ENCODE results near the gene PAK1.

Gene PAK1

DNA sequence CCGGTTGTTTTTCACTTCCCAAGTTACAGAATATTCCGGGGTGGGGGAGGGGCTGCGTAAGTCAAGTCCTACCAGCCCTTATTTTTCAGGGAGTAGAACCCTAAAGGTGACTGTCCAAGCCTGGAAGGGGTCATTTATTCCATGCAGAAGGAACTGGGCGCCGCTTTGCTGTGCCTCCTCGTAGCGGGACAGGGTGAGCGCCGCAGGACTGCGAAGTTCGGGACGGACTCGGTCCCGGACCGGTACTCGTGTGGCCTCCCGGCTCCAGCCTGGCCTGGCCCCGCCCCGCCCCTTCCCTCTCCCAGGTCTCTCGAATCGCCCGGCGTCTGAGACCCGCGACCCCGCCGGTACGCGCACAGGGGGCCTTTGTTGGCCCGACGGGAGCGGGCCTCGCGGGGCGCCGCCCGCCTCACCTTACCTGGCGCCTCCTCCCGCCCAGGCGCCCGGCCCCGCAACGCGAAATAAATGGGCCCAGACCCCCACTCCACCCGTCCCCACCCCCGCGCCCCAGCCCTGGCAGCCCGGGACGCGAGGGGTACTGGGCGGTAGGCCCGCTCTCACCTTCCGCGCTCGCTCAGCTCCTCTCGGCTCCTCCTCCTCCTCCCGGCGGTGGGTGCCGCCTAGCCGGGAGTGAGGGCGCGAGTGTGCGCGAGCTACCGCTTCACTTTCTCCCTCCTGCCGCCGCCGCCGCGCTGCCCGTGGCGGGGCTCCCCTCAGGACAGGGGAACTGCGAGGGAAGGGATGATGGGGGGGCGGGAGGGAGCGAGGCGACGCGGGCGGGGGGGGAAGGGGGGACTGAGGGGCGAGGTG lies 698 bp downstream of the PAK1 start:
- POLR2A ChIA-PET, result no interaction called here

GRCh38 chr11:77471558-77472193 lies 2.2 kb downstream of the PAK1 start:
- ChIA-PET CTCF (interaction anchor here (0.8 to 2.2 kb wide), 7 partner anchors 11 to 284 kb away, joined by 3 to 10 read pairs (median 4); no protein-coding TSS in a partner anchor), POLR2A (no interaction called here)
- TF ChIP-seq, protein P1, sequence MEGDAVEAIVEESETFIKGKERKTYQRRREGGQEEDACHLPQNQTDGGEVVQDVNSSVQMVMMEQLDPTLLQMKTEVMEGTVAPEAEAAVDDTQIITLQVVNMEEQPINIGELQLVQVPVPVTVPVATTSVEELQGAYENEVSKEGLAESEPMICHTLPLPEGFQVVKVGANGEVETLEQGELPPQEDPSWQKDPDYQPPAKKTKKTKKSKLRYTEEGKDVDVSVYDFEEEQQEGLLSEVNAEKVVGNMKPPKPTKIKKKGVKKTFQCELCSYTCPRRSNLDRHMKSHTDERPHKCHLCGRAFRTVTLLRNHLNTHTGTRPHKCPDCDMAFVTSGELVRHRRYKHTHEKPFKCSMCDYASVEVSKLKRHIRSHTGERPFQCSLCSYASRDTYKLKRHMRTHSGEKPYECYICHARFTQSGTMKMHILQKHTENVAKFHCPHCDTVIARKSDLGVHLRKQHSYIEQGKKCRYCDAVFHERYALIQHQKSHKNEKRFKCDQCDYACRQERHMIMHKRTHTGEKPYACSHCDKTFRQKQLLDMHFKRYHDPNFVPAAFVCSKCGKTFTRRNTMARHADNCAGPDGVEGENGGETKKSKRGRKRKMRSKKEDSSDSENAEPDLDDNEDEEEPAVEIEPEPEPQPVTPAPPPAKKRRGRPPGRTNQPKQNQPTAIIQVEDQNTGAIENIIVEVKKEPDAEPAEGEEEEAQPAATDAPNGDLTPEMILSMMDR (IDR thresholded peaks at IDR 0.05; ENCODE audit: insufficient read depth, low read length, missing control alignments), result no peak
- H3K4me3 ChIP-seq (ENCODE audit: low read depth, low read length), result no peak overlapping the region
- DNase-seq (ENCODE audit: low read depth, low spot score), result no peak

More for the DNA sequence above, 698 bp downstream of the PAK1 start:
- peak overlapping the region; percentile 60 for H3K4me3 ChIP-seq (ENCODE audit: low read depth, low read length)
- CTCF ChIA-PET, result interaction anchor here (1.2 to 1.3 kb wide), 2 partner anchors 33 to 76 kb away, joined by 3 to 5 read pairs; no protein-coding TSS in a partner anchor
- TF ChIP-seq, protein P1 (IDR thresholded peaks at IDR 0.05; ENCODE audit: insufficient read depth, low read length, missing control alignments), result no peak
- DNase-seq (ENCODE audit: low read depth, low spot score), result no peak

GRCh38 chr11:77470971-77471370 lies 2.9 kb downstream of the PAK1 start:
- H3K4me3 ChIP-seq (ENCODE audit: low read depth, low read length), result no peak overlapping the region
- TF ChIP-seq, protein P1 (IDR thresholded peaks at IDR 0.05; ENCODE audit: insufficient read depth, low read length, missing control alignments), result no peak
- ChIA-PET POLR2A (no interaction called here), CTCF (interaction anchor here (0.9 to 2.2 kb wide), 6 partner anchors 10 to 283 kb away, joined by 3 to 10 read pairs (median 4); no protein-coding TSS in a partner anchor)
- no peak for DNase-seq (ENCODE audit: low read depth, low spot score)

DNA sequence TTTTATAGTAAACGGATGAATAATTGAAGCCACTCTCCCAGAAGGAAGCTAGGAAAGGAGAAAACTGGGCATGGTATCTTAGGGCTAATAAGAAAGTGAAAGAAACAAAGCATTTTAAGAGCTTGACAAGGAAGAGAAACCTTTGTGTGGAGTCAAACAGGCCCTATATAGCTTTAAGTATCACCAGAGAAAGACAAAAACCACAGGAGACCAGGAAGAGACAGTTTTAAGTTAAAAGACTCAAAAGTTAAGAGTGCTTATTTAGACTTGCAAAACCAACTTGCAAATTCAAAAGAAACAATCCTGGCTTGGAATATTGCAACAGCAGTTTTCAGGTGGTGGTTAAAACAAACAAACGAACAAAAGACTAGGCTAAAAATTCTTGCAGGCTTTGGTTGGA lies 3.4 kb downstream of the PAK1 start:
- H3K4me3 ChIP-seq (ENCODE audit: low read depth, low read length), result no peak overlapping the region
- no peak for DNase-seq (ENCODE audit: low read depth, low spot score)
- ChIA-PET CTCF (interaction anchor here (0.9 to 2.2 kb wide), 4 partner anchors 28 to 281 kb away, joined by 4 to 10 read pairs (median 6); no protein-coding TSS in a partner anchor), POLR2A (no interaction called here)
- TF ChIP-seq, protein P1 (IDR thresholded peaks at IDR 0.05; ENCODE audit: insufficient read depth, low read length, missing control alignments), result no peak

GRCh38 chr11:77468527-77468926 lies 5.4 kb downstream of the PAK1 start:
- ChIA-PET POLR2A (no interaction called here), CTCF (interaction anchor here (1.3 kb wide), 2 partner anchors 11 to 17 kb away, joined by 4 to 5 read pairs; no protein-coding TSS in a partner anchor)
- TF ChIP-seq, protein P1 (IDR thresholded peaks at IDR 0.05; ENCODE audit: insufficient read depth, low read length, missing control alignments), result no peak
- no peak for DNase-seq (ENCODE audit: low read depth, low spot score)
- no peak overlapping the region for H3K4me3 ChIP-seq (ENCODE audit: low read depth, low read length)

GRCh38 chr11:77467993-77468392 lies 5.9 kb downstream of the PAK1 start:
- TF ChIP-seq, protein P1 (IDR thresholded peaks at IDR 0.05; ENCODE audit: insufficient read depth, low read length, missing control alignments), result no peak
- CTCF ChIA-PET, result interaction anchor here (1.3 kb wide), 2 partner anchors 11 to 17 kb away, joined by 4 to 5 read pairs; no protein-coding TSS in a partner anchor
- no peak for DNase-seq (ENCODE audit: low read depth, low spot score)
- H3K4me3 ChIP-seq (ENCODE audit: low read depth, low read length), result no peak overlapping the region
- POLR2A ChIA-PET, result no interaction called here

Data from AG04449 (cell line).